ENCODE data around the gene WBP4. TPM values are rescaled to one million over a fixed set of nuclear protein-coding genes. Genes with fewer than 3 reads are reported as not detected.
A peak's percentile ranks its signal among the peaks of the same experiment; 100 is the strongest.

WBP4 gene, protein sequence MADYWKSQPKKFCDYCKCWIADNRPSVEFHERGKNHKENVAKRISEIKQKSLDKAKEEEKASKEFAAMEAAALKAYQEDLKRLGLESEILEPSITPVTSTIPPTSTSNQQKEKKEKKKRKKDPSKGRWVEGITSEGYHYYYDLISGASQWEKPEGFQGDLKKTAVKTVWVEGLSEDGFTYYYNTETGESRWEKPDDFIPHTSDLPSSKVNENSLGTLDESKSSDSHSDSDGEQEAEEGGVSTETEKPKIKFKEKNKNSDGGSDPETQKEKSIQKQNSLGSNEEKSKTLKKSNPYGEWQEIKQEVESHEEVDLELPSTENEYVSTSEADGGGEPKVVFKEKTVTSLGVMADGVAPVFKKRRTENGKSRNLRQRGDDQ
- 13.5 TPM for total RNA-seq

DNA sequence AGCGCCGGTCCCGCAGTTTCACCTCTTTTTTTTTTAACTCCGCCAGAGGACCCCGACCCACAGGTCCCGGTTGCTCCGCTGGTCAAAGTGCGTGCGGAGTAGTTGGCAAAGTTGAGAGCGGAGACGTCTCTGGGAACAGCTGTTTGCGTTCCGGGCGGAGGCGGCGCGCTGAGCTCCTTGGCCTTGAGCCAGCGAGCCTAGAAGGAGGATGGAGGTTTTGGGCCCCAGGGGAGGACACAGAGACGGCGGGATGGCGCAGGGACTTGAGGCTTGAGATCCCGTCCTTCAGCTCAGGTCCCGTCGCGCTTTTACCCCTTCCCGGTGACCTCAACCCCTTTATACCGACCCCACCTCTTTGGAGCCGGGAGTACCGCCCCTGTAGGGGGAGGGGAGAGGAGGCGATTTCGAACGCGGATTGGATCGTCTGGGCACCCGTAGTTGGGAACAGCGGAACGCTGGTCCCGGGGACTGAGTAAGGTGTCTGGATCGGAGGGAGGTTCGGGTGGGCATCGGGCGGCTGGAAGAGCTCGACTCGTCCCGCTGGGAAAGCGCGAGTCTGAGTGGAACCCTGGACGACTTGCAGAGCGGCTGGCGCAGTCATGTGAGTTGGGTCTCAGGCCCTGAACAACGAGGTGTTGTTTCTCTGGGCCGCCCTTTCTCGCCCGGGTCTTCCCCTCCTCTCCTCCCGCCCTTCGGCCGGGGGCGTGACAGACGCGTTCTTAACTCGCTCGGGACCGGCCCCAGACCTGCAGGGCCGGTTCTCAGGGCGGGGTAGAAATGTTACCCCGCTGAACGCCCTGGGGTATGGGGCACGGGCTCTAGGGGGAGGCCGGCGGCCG, at the start of gene WBP4:
TSS of gene WBP4 (plus strand) at position 435 of the 839 bp plus-strand sequence. CDS start at position 600, 165 bp downstream.
- Histone ChIP-seq H3K27ac (peak within 1 kb of the TSS; percentile 95), H3K4me1 (peaks cover 70% of the 10 kb centered on the region), H3K4me3 (peak within 1 kb of the TSS; percentile 72 to 75), H3K36me3 (peaks cover 0 to 3% of the 10 kb centered on the region in 2 donors), H3K9me3 (no peaks in the 10 kb centered on the region), H3K27me3 (no peaks in the 10 kb centered on the region)
- DNase-seq (ENCODE audit: extremely low spot score in 2 of 2): peak in 1 of 2 donors; percentile 98
- TF ChIP-seq POLR2AphosphoS5 (IDR thresholded peaks at IDR 0.05; ENCODE audit: insufficient read depth in 1 of 2, low read depth in 1 of 2): peak; percentile 92 to 97
- peak in 1 of 2 donors; percentile 35 for TF ChIP-seq POLR2A (IDR thresholded peaks at IDR 0.05)
- TF ChIP-seq, protein P1, sequence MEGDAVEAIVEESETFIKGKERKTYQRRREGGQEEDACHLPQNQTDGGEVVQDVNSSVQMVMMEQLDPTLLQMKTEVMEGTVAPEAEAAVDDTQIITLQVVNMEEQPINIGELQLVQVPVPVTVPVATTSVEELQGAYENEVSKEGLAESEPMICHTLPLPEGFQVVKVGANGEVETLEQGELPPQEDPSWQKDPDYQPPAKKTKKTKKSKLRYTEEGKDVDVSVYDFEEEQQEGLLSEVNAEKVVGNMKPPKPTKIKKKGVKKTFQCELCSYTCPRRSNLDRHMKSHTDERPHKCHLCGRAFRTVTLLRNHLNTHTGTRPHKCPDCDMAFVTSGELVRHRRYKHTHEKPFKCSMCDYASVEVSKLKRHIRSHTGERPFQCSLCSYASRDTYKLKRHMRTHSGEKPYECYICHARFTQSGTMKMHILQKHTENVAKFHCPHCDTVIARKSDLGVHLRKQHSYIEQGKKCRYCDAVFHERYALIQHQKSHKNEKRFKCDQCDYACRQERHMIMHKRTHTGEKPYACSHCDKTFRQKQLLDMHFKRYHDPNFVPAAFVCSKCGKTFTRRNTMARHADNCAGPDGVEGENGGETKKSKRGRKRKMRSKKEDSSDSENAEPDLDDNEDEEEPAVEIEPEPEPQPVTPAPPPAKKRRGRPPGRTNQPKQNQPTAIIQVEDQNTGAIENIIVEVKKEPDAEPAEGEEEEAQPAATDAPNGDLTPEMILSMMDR (IDR thresholded peaks at IDR 0.05): no peak
- intact Hi-C loops (cut with DNase I): loop anchor here (2.0 kb wide), 1 partner anchor 272 kb away; the partner anchor contains the start of gene SLC25A15

DNA sequence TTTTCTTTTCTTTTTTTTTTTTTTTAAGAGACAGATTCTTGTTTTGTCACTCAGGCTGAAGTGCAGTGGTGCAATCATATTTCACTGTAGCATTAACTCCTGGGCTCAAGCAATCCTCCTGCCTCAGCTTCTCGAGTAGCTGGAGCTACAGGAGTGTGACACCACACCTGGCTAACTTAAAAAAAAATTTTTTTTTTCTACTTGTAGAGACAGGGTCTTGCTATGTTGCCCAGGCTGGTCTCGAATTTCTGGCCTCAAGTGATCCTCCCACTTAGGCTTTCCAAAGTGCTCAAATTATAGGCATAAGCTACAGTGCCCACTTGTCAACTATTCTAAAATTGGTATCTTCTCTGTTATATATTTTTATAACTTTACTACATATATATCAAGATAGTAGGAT, 48.8 kb upstream of the WBP4 start:
- no peak overlapping the region for H3K27ac ChIP-seq
- H3K27me3 ChIP-seq: no peaks in the 10 kb centered on the region
- intact Hi-C loops (cut with DNase I): no loop called here
- no peak for TF ChIP-seq POLR2A (IDR thresholded peaks at IDR 0.05)
- TF ChIP-seq POLR2AphosphoS5 (IDR thresholded peaks at IDR 0.05; ENCODE audit: insufficient read depth in 1 of 2, low read depth in 1 of 2): no peak
- TF ChIP-seq, protein P1 (IDR thresholded peaks at IDR 0.05): no peak
- H3K36me3 ChIP-seq: no peaks in the 10 kb centered on the region
- no peak overlapping the region for H3K4me3 ChIP-seq
- no peaks in the 10 kb centered on the region for H3K9me3 ChIP-seq
- H3K4me1 ChIP-seq: peaks cover 53% of the 10 kb centered on the region
- DNase-seq (ENCODE audit: extremely low spot score in 2 of 2): no peak

GRCh38 chr13:41013835-41014234, 47.5 kb upstream of the WBP4 start:
- no peak for DNase-seq (ENCODE audit: extremely low spot score in 2 of 2)
- TF ChIP-seq, protein P1 (IDR thresholded peaks at IDR 0.05): no peak
- TF ChIP-seq POLR2A (IDR thresholded peaks at IDR 0.05) (no peak), POLR2AphosphoS5 (IDR thresholded peaks at IDR 0.05; ENCODE audit: insufficient read depth in 1 of 2, low read depth in 1 of 2) (no peak)
- H3K4me3 ChIP-seq: no peak overlapping the region
- H3K9me3 ChIP-seq: no peaks in the 10 kb centered on the region
- H3K4me1 ChIP-seq: peaks cover 40% of the 10 kb centered on the region
- H3K27me3 ChIP-seq: no peaks in the 10 kb centered on the region
- H3K36me3 ChIP-seq: no peaks in the 10 kb centered on the region
- intact Hi-C loops (cut with DNase I): no loop called here
- H3K27ac ChIP-seq: no peak overlapping the region

DNA sequence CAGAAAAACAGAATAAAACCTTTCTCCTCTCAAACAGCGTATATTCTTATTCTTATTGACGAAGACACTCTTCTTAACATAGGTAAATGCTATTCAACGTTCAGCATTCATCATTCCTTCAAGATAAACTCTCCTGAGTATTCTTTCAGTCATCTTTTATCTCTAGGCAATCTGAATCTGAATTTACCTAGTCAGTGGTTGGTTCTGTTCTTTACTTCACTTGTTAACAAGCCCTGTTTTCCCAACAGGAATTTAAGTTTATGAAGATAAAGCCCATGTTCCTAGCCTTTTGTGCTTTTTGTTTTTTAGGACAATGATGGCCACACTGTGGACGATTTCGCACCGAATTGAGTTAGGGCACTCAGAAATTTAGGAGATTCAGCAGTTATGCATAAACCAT, 45.4 kb upstream of the WBP4 start:
- Histone ChIP-seq H3K4me1 (peaks cover 50% of the 10 kb centered on the region), H3K4me3 (no peak overlapping the region), H3K27ac (peak overlapping the region; percentile 16), H3K9me3 (no peaks in the 10 kb centered on the region), H3K27me3 (no peaks in the 10 kb centered on the region), H3K36me3 (no peaks in the 10 kb centered on the region)
- DNase-seq (ENCODE audit: extremely low spot score in 2 of 2): no peak
- TF ChIP-seq POLR2A (IDR thresholded peaks at IDR 0.05) (no peak), POLR2AphosphoS5 (IDR thresholded peaks at IDR 0.05; ENCODE audit: insufficient read depth in 1 of 2, low read depth in 1 of 2) (no peak)
- TF ChIP-seq, protein P1 (IDR thresholded peaks at IDR 0.05): no peak
- intact Hi-C loops (cut with DNase I): no loop called here
